Right forelimb (tissue), 1 donor: ENCODE measurements around the gene SLC16A8.
"Not testable (repeated sequence)": the region's sequence is repeated elsewhere in the genome, so short reads cannot be mapped to it uniquely, and the experiment has no call there.

ENCODE experiments used
- DNase-seq: peaks from one replicate; pipeline ENCODE4 v3.0.0-alpha.2; 2018

SLC16A8 gene

GRCh38 chr22:38041760-38042487 lies 42.1 kb downstream of the SLC16A8 start:
- DNase-seq, result no peak

- DNase-seq, result no peak
These were observed 42.8 kb downstream of the SLC16A8 start for GRCh38 chr22:38040953-38041759.

- DNase-seq, result no peak
These were observed 44.8 kb downstream of the SLC16A8 start for GRCh38 chr22:38038890-38039812.

GRCh38 chr22:38038426-38038825 lies 45.6 kb downstream of the SLC16A8 start:
- DNase-seq, result no peak

GRCh38 chr22:38037367-38038150 lies 46.4 kb downstream of the SLC16A8 start:
- not testable (repeated sequence) for DNase-seq

GRCh38 chr22:38036392-38037062 lies 47.5 kb downstream of the SLC16A8 start:
- no peak for DNase-seq

- DNase-seq, result no peak
These were observed 48.5 kb downstream of the SLC16A8 start for GRCh38 chr22:38035530-38035885.

GRCh38 chr22:38034884-38035529 lies 49.0 kb downstream of the SLC16A8 start:
- DNase-seq, result no peak

GRCh38 chr22:38034278-38034882 lies 49.6 kb downstream of the SLC16A8 start:
- peak; percentile 71 for DNase-seq

- DNase-seq, result no peak
These were observed 50.3 kb downstream of the SLC16A8 start for GRCh38 chr22:38033522-38034277.

GRCh38 chr22:38032681-38033521 lies 51.1 kb downstream of the SLC16A8 start:
- no peak for DNase-seq

- DNase-seq, result no peak
These were observed 52.5 kb downstream of the SLC16A8 start for GRCh38 chr22:38031491-38031890.

GRCh38 chr22:38030311-38031133 lies 53.5 kb downstream of the SLC16A8 start:
- DNase-seq, result no peak

GRCh38 chr22:38029901-38030300 lies 54.1 kb downstream of the SLC16A8 start:
- no peak for DNase-seq

GRCh38 chr22:38029370-38029769 lies 54.6 kb downstream of the SLC16A8 start:
- DNase-seq, result no peak

GRCh38 chr22:38028344-38029130 lies 55.4 kb downstream of the SLC16A8 start:
- DNase-seq, result no peak
